ENCODE measurements around the gene TMEM175. TPM values are rescaled to one million over a fixed set of nuclear protein-coding genes. Genes with fewer than 3 reads are reported as not detected.

Gene TMEM175
- total and polyA plus RNA-seq, 9 of the 15 experiments (the other 6 are each of a cell fraction or from before 2014, with no cell fraction given): 0.13 to 30.9 (median 9.4) TPM

GRCh38 chr4:996030-996996, 64.1 kb downstream of the TMEM175 start (continued):
- TF ChIP-seq SIN3A (IDR thresholded peaks at IDR 0.05; ENCODE audit: borderline replicate concordance in 2 of 2, control insufficient read depth in 1 of 2, low read depth in 2 of 2, low read length in 2 of 2) (no peak), DEAF1 (CRISPR knock-in tag; IDR thresholded peaks at IDR 0.05) (no peak), ZNF780A (CRISPR knock-in tag; IDR thresholded peaks at IDR 0.05) (no peak), JUND (IDR thresholded peaks at IDR 0.05; ENCODE audit: borderline replicate concordance, low read depth, low read length) (peak; percentile 61), JUND (tag; IDR thresholded peaks at IDR 0.05; ENCODE audit: borderline replicate concordance, low read depth, low read length) (peak; percentile 35; the same call in 2 of the 3 replicates), HDAC2 (IDR thresholded peaks at IDR 0.05) (no peak), HNRNPL (IDR thresholded peaks at IDR 0.05; ENCODE audit: low read depth, low read length) (no peak), ZNF551 (CRISPR knock-in tag; IDR thresholded peaks at IDR 0.05) (no peak), HSF4 (CRISPR knock-in tag; IDR thresholded peaks at IDR 0.05; ENCODE audit: borderline replicate concordance) (no peak), NR4A1 (CRISPR knock-in tag; IDR thresholded peaks at IDR 0.05) (no peak), NR4A1 (tag; IDR thresholded peaks at IDR 0.05) (no peak), ZNF75A (CRISPR knock-in tag; IDR thresholded peaks at IDR 0.05) (no peak), ZNF212 (CRISPR knock-in tag; IDR thresholded peaks at IDR 0.05) (no peak), NCOR1 (IDR thresholded peaks at IDR 0.05) (peak; percentile 39), IRF9 (tag; IDR thresholded peaks at IDR 0.05) (no peak), ZC3H8 (IDR thresholded peaks at IDR 0.05) (no peak), HMGN3 (IDR thresholded peaks at IDR 0.05; ENCODE audit: borderline replicate concordance, extremely low read depth, insufficient read length, low read depth, low read length) (peak; percentile 80), ZFP36 (IDR thresholded peaks at IDR 0.05; ENCODE audit: low read depth, low read length, partially characterized antibody) (no peak), ZKSCAN1 (IDR thresholded peaks at IDR 0.05; ENCODE audit: low read depth, low read length) (no peak), BRD4 (IDR thresholded peaks at IDR 0.05) (no peak)
- TF ChIP-seq, protein P1, sequence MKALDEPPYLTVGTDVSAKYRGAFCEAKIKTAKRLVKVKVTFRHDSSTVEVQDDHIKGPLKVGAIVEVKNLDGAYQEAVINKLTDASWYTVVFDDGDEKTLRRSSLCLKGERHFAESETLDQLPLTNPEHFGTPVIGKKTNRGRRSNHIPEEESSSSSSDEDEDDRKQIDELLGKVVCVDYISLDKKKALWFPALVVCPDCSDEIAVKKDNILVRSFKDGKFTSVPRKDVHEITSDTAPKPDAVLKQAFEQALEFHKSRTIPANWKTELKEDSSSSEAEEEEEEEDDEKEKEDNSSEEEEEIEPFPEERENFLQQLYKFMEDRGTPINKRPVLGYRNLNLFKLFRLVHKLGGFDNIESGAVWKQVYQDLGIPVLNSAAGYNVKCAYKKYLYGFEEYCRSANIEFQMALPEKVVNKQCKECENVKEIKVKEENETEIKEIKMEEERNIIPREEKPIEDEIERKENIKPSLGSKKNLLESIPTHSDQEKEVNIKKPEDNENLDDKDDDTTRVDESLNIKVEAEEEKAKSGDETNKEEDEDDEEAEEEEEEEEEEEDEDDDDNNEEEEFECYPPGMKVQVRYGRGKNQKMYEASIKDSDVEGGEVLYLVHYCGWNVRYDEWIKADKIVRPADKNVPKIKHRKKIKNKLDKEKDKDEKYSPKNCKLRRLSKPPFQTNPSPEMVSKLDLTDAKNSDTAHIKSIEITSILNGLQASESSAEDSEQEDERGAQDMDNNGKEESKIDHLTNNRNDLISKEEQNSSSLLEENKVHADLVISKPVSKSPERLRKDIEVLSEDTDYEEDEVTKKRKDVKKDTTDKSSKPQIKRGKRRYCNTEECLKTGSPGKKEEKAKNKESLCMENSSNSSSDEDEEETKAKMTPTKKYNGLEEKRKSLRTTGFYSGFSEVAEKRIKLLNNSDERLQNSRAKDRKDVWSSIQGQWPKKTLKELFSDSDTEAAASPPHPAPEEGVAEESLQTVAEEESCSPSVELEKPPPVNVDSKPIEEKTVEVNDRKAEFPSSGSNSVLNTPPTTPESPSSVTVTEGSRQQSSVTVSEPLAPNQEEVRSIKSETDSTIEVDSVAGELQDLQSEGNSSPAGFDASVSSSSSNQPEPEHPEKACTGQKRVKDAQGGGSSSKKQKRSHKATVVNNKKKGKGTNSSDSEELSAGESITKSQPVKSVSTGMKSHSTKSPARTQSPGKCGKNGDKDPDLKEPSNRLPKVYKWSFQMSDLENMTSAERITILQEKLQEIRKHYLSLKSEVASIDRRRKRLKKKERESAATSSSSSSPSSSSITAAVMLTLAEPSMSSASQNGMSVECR (CRISPR knock-in tag; IDR thresholded peaks at IDR 0.05): peak; percentile 29; the same call in 1 of the 2 replicates

All from K562 (cell line).